ENCODE measurements around the gene IQCH.

Gene IQCH

GRCh38 chr15:67512140-67512539 is 257.6 kb downstream of the IQCH start:
- TF ChIP-seq GATA3 (IDR thresholded peaks at IDR 0.05; ENCODE audit: low read depth, low read length) (no peak), GATA2 (IDR thresholded peaks at IDR 0.05; ENCODE audit: low read depth, low read length) (no peak)

- TF ChIP-seq GATA2 (IDR thresholded peaks at IDR 0.05; ENCODE audit: low read depth, low read length) (no peak), GATA3 (IDR thresholded peaks at IDR 0.05; ENCODE audit: low read depth, low read length) (no peak)
Measured at GRCh38 chr15:67512933-67513714, 258.5 kb downstream of the IQCH start.

- TF ChIP-seq GATA2 (IDR thresholded peaks at IDR 0.05; ENCODE audit: low read depth, low read length) (no peak), GATA3 (IDR thresholded peaks at IDR 0.05; ENCODE audit: low read depth, low read length) (no peak)
Measured at GRCh38 chr15:67515090-67515489, 260.5 kb downstream of the IQCH start.

- no peak for TF ChIP-seq GATA2 (IDR thresholded peaks at IDR 0.05; ENCODE audit: low read depth, low read length)
- TF ChIP-seq GATA3 (IDR thresholded peaks at IDR 0.05; ENCODE audit: low read depth, low read length), result no peak
Measured at GRCh38 chr15:67515557-67515956, 261.0 kb downstream of the IQCH start.

GRCh38 chr15:67520321-67521028 is 265.9 kb downstream of the IQCH start:
- TF ChIP-seq GATA3 (IDR thresholded peaks at IDR 0.05; ENCODE audit: low read depth, low read length), result no peak
- TF ChIP-seq GATA2 (IDR thresholded peaks at IDR 0.05; ENCODE audit: low read depth, low read length), result no peak

DNA sequence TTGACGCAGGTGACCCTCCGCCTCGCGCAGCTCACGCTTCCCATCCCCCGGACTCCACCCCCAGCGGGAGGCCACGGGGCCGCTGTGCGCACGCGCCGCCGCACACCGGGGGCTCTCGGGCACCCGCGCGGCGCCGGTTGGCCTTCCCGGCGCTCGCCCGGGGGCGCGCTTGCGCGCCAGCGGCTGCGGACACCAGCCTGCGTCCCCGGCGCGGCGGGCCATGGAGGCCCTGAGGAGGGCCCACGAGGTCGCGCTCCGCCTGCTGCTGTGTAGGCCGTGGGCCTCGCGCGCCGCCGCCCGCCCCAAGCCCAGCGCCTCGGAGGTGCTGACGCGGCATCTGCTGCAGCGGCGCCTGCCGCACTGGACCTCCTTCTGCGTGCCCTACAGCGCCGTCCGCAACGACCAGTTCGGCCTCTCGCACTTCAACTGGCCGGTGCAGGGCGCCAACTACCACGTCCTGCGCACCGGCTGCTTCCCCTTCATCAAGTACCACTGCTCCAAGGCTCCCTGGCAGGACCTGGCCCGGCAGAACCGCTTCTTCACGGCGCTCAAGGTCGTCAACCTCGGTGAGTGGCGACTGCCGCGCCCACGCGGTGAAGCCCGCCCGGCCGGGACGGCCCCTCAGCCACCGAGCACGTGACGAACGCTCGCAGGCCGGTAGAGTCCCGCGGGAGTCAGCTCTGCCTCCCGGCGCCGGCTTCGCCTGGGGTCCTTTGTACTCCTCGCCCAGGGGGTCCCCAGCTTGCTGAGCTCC is 266.6 kb downstream of the IQCH start, which contains the start of gene C15orf61:
Gene C15orf61 (plus strand): TSS at position 103 of the 754 bp plus-strand sequence. CDS start 118 bp downstream, at position 221.
- TF ChIP-seq GATA3 (IDR thresholded peaks at IDR 0.05; ENCODE audit: low read depth, low read length) (no peak), GATA2 (IDR thresholded peaks at IDR 0.05; ENCODE audit: low read depth, low read length) (no peak)

- no peak for TF ChIP-seq GATA2 (IDR thresholded peaks at IDR 0.05; ENCODE audit: low read depth, low read length)
- no peak for TF ChIP-seq GATA3 (IDR thresholded peaks at IDR 0.05; ENCODE audit: low read depth, low read length)
Measured at GRCh38 chr15:67521783-67522568, 267.4 kb downstream of the IQCH start.

DNA sequence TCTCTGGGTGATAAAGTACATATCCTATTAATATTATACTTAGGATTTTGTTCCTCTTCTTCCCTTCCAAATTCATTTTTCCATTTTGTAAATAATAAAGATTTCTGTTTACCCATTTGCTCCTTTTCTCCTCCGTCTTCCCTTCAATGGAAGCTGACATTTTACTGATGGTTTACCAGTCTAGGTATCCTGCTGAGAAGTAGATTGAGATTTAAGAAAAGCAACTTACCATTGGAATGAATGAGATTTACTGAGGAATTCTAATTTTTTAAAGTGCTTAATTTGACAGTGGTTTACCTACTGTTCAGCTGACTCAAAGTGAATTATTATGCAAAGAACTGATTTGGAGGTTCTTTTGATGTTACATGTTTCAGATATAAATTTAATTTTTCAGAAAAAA is 268.7 kb downstream of the IQCH start:
- TF ChIP-seq GATA3 (IDR thresholded peaks at IDR 0.05; ENCODE audit: low read depth, low read length), result no peak
- no peak for TF ChIP-seq GATA2 (IDR thresholded peaks at IDR 0.05; ENCODE audit: low read depth, low read length)

GRCh38 chr15:67524235-67524634 is 269.6 kb downstream of the IQCH start:
- no peak for TF ChIP-seq GATA3 (IDR thresholded peaks at IDR 0.05; ENCODE audit: low read depth, low read length)

- TF ChIP-seq GATA2 (IDR thresholded peaks at IDR 0.05; ENCODE audit: low read depth, low read length), result no peak
- TF ChIP-seq GATA3 (IDR thresholded peaks at IDR 0.05; ENCODE audit: low read depth, low read length), result no peak
Measured at GRCh38 chr15:67528513-67528912, 273.9 kb downstream of the IQCH start.

- TF ChIP-seq GATA2 (IDR thresholded peaks at IDR 0.05; ENCODE audit: low read depth, low read length), result no peak
Measured at GRCh38 chr15:67531379-67531914, 276.9 kb downstream of the IQCH start.

- TF ChIP-seq GATA3 (IDR thresholded peaks at IDR 0.05; ENCODE audit: low read depth, low read length) (no peak), GATA2 (IDR thresholded peaks at IDR 0.05; ENCODE audit: low read depth, low read length) (no peak)
Measured at GRCh38 chr15:67533873-67534272, 279.3 kb downstream of the IQCH start.

DNA sequence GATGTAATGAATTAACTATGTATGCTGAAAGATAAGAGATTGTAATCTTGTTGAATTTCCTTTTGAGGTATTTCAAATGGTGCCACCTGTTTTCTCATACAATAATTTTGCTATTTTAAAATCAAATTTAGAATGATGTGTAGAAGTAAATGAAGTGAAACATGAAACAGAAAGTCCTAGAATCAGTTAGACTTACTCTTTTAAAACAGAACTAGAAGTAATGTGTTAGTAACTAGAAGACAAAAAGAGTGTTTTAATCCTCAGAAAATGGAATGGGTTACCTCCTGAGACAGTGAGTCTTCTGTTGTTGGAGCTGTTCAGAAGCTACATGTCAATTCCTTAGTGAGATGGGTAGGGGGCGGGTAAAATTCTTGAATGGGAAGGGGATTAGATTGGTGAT is 279.8 kb downstream of the IQCH start:
- TF ChIP-seq GATA2 (IDR thresholded peaks at IDR 0.05; ENCODE audit: low read depth, low read length) (no peak), GATA3 (IDR thresholded peaks at IDR 0.05; ENCODE audit: low read depth, low read length) (peak; percentile 40; the same call in 1 of the 2 replicates)

Data from SH-SY5Y (cell line).